Body of pancreas (tissue), 4 donors: ENCODE results near the gene MAJIN. TPM values are rescaled to one million over a fixed set of nuclear protein-coding genes. Genes with fewer than 3 reads are reported as not detected.

ENCODE experiments used
- ATAC-seq: fragments of 150-250 bp; one replicate; pipeline ENCODE4 v1.9.1; 2016
- DNase-seq, 4 donors: peaks; one replicate each; pipeline ENCODE4 v3.0.0-alpha.2; 2019
- H3K27ac ChIP-seq, 4 donors: fragments of 200-600 bp; sonication (generic); 1 replicate in 3 of 4; 2 replicates in 1 of 4; pipeline versions ENCODE4 v1.5.1 to v1.6.1; 2016 to 2019; ENCODE audit warnings: mild to moderate bottlenecking in 1 of 4, mixed read lengths in 1 of 4, moderate library complexity in 1 of 4
- H3K27me3 ChIP-seq, 2 donors: fragments of 200-600 bp; sonication (generic); one replicate each; pipeline ENCODE4 v1.6.0; 2016; ENCODE audit warnings: mild to moderate bottlenecking in 1 of 2
- H3K36me3 ChIP-seq, 2 donors: fragments of 200-600 bp; sonication (generic); replicated peaks in 1 of 2; 2 replicates each; pipeline ENCODE4 v1.5.1; 2016; ENCODE audit warnings: low read depth in 2 of 2; ENCODE audit not compliant: insufficient read depth in 1 of 2
- H3K4me1 ChIP-seq: fragments of 200-600 bp; sonication (generic); one replicate; pipeline ENCODE4 v1.6.0; 2016
- H3K4me3 ChIP-seq, 2 donors: fragments of 200-600 bp; sonication (generic); 1 replicate in 1 of 2; 2 replicates in 1 of 2; pipeline ENCODE4 v1.5.1; 2016 to 2019
- H3K9me3 ChIP-seq, 3 donors: fragments of 200-600 bp; sonication (generic); 1 replicate in 2 of 3; 2 replicates in 1 of 3; pipeline ENCODE4 v1.5.1; 2016
- CTCF ChIP-seq, 7 experiments: fragments of 450-650 bp in 4 of 7; fragments of 200-600 bp in 3 of 7; sonication (generic) in 3 of 7; IDR thresholded peaks; one replicate each; pipeline ENCODE4 v1.5.1; 2016 to 2019; ENCODE audit warnings: antibody characterized with exemption in 7 of 7
- POLR2A ChIP-seq, 3 donors: fragments of 450-650 bp; IDR thresholded peaks; one replicate each; pipeline ENCODE4 v1.6.1; 2016; ENCODE audit warnings: antibody characterized with exemption in 3 of 3, mild to moderate bottlenecking in 2 of 3
- WGBS, 2 donors: methylation state at CpG; one replicate each; pipeline ENCODE4 v1.1.5; 2017; 5-methylcytosine and 5-hydroxymethylcytosine counted together
- intact Hi-C: fragments of 100-400 bp; cut with DNase I; formaldehyde crosslinking; loops from one replicate; pipeline ENCODE4 v1.15.1; 2023
- total RNA-seq, 2 donors: library from RNA; depleted of rRNA; stranded (reverse); fragments of >200 nt; gene quantifications; one replicate each; pipeline ENCODE4 v1.1.0, GENCODE V29; 2016

Gene MAJIN
- total RNA-seq, 2 donors from 2014 or later: 0.78 TPM; not detected in 1

- ATAC-seq: no peak
- WGBS, 2 donors: 82 to 84% methylated on average over 5 of the region's 5 CpGs
- Histone ChIP-seq H3K9me3 (no peaks in the 10 kb centered on the region), H3K27me3 (no peaks in the 10 kb centered on the region), H3K4me1 (peaks cover 19% of the 10 kb centered on the region), H3K27ac (no peak overlapping the region), H3K36me3 (no peaks in the 10 kb centered on the region), H3K4me3 (no peak overlapping the region)
- TF ChIP-seq CTCF (IDR thresholded peaks at IDR 0.05) (no peak), POLR2A (IDR thresholded peaks at IDR 0.05) (no peak)
- no peak for DNase-seq
- intact Hi-C loops: loop anchor here (10.0 kb wide), 1 partner anchor 98 kb away; no protein-coding TSS in a partner anchor
Measured at GRCh38 chr11:65002706-65003105, 30.8 kb upstream of the MAJIN start.

- Histone ChIP-seq H3K9me3 (no peaks in the 10 kb centered on the region), H3K27me3 (no peaks in the 10 kb centered on the region), H3K27ac (peak overlapping the region; percentile 76 to 91 (median 86)), H3K4me3 (no peak overlapping the region), H3K36me3 (no peaks in the 10 kb centered on the region), H3K4me1 (peaks cover 48% of the 10 kb centered on the region)
- WGBS, 2 donors: 100% methylated on average over 1 of the region's 1 CpG; no CpG with 5 or more reads in 1 of the 2 donors
- intact Hi-C loops: no loop called here
- DNase-seq (no peak), ATAC-seq (no peak)
- TF ChIP-seq POLR2A (IDR thresholded peaks at IDR 0.05): no peak
- no peak for TF ChIP-seq CTCF (IDR thresholded peaks at IDR 0.05)
Measured at GRCh38 chr11:64999478-64999877, 27.6 kb upstream of the MAJIN start.

- Histone ChIP-seq H3K27ac (peak overlapping the region; percentile 76 to 91 (median 86)), H3K9me3 (no peaks in the 10 kb centered on the region), H3K27me3 (no peaks in the 10 kb centered on the region), H3K4me3 (no peak overlapping the region), H3K36me3 (no peaks in the 10 kb centered on the region), H3K4me1 (peaks cover 50% of the 10 kb centered on the region)
- TF ChIP-seq POLR2A (IDR thresholded peaks at IDR 0.05) (no peak), CTCF (IDR thresholded peaks at IDR 0.05) (no peak)
- ATAC-seq (peak; percentile 54), DNase-seq (peak; percentile 56 to 76 (median 70))
- 35 to 42% methylated on average over 8 to 9 of the region's 9 CpGs for WGBS, 2 donors
- intact Hi-C loops: no loop called here
Measured at GRCh38 chr11:64998690-64999431, 27.0 kb upstream of the MAJIN start.

GRCh38 chr11:64998141-64998540 lies 26.2 kb upstream of the MAJIN start:
- ATAC-seq (no peak), DNase-seq (peak in 1 of 4 donors; percentile 30)
- no peak for TF ChIP-seq POLR2A (IDR thresholded peaks at IDR 0.05)
- no peak for TF ChIP-seq CTCF (IDR thresholded peaks at IDR 0.05)
- no peaks in the 10 kb centered on the region for H3K36me3 ChIP-seq
- WGBS, 2 donors: 79 to 85% methylated on average over 1 of the region's 1 CpG
- peak overlapping the region; percentile 76 to 91 (median 86) for H3K27ac ChIP-seq
- intact Hi-C loops: no loop called here
- no peaks in the 10 kb centered on the region for H3K9me3 ChIP-seq
- no peak overlapping the region for H3K4me3 ChIP-seq
- peaks cover 50% of the 10 kb centered on the region for H3K4me1 ChIP-seq
- no peaks in the 10 kb centered on the region for H3K27me3 ChIP-seq
